ENCODE measurements around the gene DENND6B.

- TF ChIP-seq POLR2A (IDR thresholded peaks at IDR 0.05) (no peak), CTCF (IDR thresholded peaks at IDR 0.05) (no peak), POLR2AphosphoS5 (IDR thresholded peaks at IDR 0.05) (no peak)
Measured at GRCh38 chr22:50337262-50338041, 10.6 kb upstream of the DENND6B start.
